GM12801 (cell line): ENCODE results near the gene CCDC15.

Experiments
- TF ChIP-seq, protein P1 (sequence below): IDR thresholded peaks from one replicate; pipeline ENCODE4 v1.5.1; 2011; ENCODE audit warnings: control low read depth; ENCODE audit not compliant: insufficient read length; ENCODE audit errors: extremely low read depth

The CCDC15 gene

GRCh38 chr11:125005491-125005890 is 51.5 kb downstream of the CCDC15 start:
- TF ChIP-seq, protein P1, sequence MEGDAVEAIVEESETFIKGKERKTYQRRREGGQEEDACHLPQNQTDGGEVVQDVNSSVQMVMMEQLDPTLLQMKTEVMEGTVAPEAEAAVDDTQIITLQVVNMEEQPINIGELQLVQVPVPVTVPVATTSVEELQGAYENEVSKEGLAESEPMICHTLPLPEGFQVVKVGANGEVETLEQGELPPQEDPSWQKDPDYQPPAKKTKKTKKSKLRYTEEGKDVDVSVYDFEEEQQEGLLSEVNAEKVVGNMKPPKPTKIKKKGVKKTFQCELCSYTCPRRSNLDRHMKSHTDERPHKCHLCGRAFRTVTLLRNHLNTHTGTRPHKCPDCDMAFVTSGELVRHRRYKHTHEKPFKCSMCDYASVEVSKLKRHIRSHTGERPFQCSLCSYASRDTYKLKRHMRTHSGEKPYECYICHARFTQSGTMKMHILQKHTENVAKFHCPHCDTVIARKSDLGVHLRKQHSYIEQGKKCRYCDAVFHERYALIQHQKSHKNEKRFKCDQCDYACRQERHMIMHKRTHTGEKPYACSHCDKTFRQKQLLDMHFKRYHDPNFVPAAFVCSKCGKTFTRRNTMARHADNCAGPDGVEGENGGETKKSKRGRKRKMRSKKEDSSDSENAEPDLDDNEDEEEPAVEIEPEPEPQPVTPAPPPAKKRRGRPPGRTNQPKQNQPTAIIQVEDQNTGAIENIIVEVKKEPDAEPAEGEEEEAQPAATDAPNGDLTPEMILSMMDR, result no peak

- TF ChIP-seq, protein P1, result no peak
Measured at GRCh38 chr11:125016413-125016812, 62.4 kb downstream of the CCDC15 start.

- TF ChIP-seq, protein P1, result no peak
Measured at GRCh38 chr11:125020342-125020741, 66.3 kb downstream of the CCDC15 start.

DNA sequence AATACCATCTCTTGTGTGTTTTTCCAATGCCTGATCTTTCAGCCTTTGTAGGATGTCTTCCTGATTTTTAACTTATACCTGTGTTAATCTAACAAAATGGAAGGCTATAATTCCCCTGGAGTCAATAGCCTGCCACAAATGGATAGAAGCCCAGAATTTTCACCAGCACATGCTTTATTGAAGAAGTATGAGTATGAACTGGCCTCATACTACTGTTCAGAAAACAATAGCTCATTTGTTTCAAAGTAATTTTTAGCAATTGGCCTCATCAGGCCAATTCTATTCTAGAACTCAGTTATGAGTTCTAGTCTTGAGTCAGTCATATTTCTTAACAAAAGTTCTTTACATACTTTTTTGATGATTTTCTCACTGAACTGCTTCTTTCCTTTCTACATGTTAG is 68.5 kb downstream of the CCDC15 start:
- TF ChIP-seq, protein P1, result no peak

- TF ChIP-seq, protein P1, result no peak
Measured at GRCh38 chr11:125025968-125026367, 72.0 kb downstream of the CCDC15 start.

GRCh38 chr11:125036933-125037332 is 82.9 kb downstream of the CCDC15 start:
- TF ChIP-seq, protein P1, result no peak

DNA sequence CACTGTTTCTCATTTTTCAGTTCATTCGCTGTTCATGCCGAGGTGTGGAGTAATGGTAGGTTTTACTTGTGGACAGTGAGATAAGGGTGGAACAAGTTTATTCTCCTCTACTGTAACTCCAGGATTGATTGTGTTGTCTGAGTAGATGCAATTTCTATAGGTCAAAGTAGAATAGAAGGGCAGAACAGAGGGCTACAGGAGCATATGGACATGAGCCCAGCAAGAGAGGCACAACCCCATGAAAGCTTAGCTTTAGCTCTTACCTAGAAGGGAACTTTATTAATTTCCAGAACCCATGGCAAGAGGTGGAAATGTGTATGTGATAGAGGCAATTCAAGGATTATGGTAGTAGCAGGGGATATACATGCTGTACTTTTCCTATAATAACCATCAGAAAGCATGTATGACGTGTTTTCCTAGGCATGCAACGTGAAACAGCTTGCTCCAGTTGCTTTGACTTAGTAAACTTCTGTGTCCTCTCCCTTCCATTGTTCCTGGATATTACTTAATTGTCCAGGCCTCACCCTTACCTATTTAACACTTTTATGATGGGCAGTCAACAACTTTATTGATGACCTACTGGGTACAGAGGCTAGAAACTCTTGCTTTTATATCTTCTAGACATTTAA is 95.3 kb downstream of the CCDC15 start:
- TF ChIP-seq, protein P1, result no peak
